Right ventricle myocardium superior (tissue), 1 donor: ENCODE data around the gene PASK. TPM values are rescaled to one million over a fixed set of nuclear protein-coding genes. Genes with fewer than 3 reads are reported as not detected.
A peak's percentile ranks its signal among the peaks of the same experiment; 100 is the strongest.
"Not testable (repeated sequence)": the region's sequence is repeated elsewhere in the genome, so short reads cannot be mapped to it uniquely, and the experiment has no call there.

Experiments used
- ATAC-seq: fragments of 200-7000 bp; cut with Tn5 transposase; one replicate; pipeline ENCODE4 v1.9.1; 2020; ENCODE audit warnings: mild to moderate bottlenecking; ENCODE audit not compliant: poor library complexity
- DNase-seq: peaks from one replicate; pipeline ENCODE4 v3.0.0-alpha.2; 2020
- intact Hi-C: fragments of 100-400 bp; cut with DNase I; formaldehyde crosslinking; loops from one replicate; pipeline ENCODE4 v1.11.2; 2022
- total RNA-seq: library from RNA; stranded (reverse); fragmentation: NEBNext Ultra II Directional; extraction: Animal tissue kit (Norgen Biotek cat#: 25700); gene quantifications from one replicate; pipeline ENCODE4 v1.2.1, GENCODE V29; 2021
- donor health status: DM: no; HTN: yes; CAD: no; lungs with severe emphysema.

The PASK gene
- total RNA-seq, 1 donor from 2014 or later, result 3.2 TPM

- DNase-seq, result no peak
- intact Hi-C loops, result no loop called here
- no peak for ATAC-seq
Observed at GRCh38 chr2:241094172-241094571, 55.1 kb downstream of the PASK start.

GRCh38 chr2:241093133-241093781, 56.0 kb downstream of the PASK start:
- intact Hi-C loops, ATAC-seq: not testable (repeated sequence)

GRCh38 chr2:241092677-241093076, 56.6 kb downstream of the PASK start:
- DNase-seq (no peak), ATAC-seq (no peak)
- intact Hi-C loops, result no loop called here

More at GRCh38 chr2:241093133-241093781, 56.0 kb downstream of the PASK start:
- not testable (repeated sequence) for DNase-seq

GRCh38 chr2:241091734-241092445, 57.4 kb downstream of the PASK start:
- no peak for ATAC-seq
- intact Hi-C loops, result no loop called here
- DNase-seq, result no peak

GRCh38 chr2:241091201-241091600, 58.1 kb downstream of the PASK start:
- intact Hi-C loops, result no loop called here
- ATAC-seq, result no peak

GRCh38 chr2:241088791-241089732, 60.2 kb downstream of the PASK start:
- no peak for DNase-seq
- intact Hi-C loops, result no loop called here
- ATAC-seq, result no peak

More at GRCh38 chr2:241091201-241091600, 58.1 kb downstream of the PASK start:
- no peak for DNase-seq

- intact Hi-C loops, result no loop called here
Observed at GRCh38 chr2:241088376-241088775, 60.9 kb downstream of the PASK start.

GRCh38 chr2:241087420-241088268, 61.6 kb downstream of the PASK start:
- ATAC-seq (no peak), DNase-seq (no peak)
- intact Hi-C loops, result no loop called here

More at GRCh38 chr2:241088376-241088775, 60.9 kb downstream of the PASK start:
- DNase-seq, result no peak
- ATAC-seq, result no peak

GRCh38 chr2:241084856-241085444, 64.3 kb downstream of the PASK start:
- intact Hi-C loops, result no loop called here
- ATAC-seq, result no peak
- no peak for DNase-seq

- intact Hi-C loops, result no loop called here
- DNase-seq, result no peak
Observed at GRCh38 chr2:241083091-241083415, 66.2 kb downstream of the PASK start.

GRCh38 chr2:241082341-241083090, 66.8 kb downstream of the PASK start:
- no peak for DNase-seq
- no peak for ATAC-seq
- intact Hi-C loops, result no loop called here

More at GRCh38 chr2:241083091-241083415, 66.2 kb downstream of the PASK start:
- ATAC-seq, result no peak

GRCh38 chr2:241081643-241082340, 67.5 kb downstream of the PASK start:
- ATAC-seq (peak; percentile 8), DNase-seq (no peak)
- intact Hi-C loops, result no loop called here

- no peak for ATAC-seq
- intact Hi-C loops, result no loop called here
- DNase-seq, result no peak
Observed at GRCh38 chr2:241081190-241081642, 68.1 kb downstream of the PASK start.

- DNase-seq, result no peak
- intact Hi-C loops, result no loop called here
- ATAC-seq, result no peak
Observed at GRCh38 chr2:241080405-241081189, 68.7 kb downstream of the PASK start.

GRCh38 chr2:241074901-241075540, 74.3 kb downstream of the PASK start:
- intact Hi-C loops, result no loop called here
- no peak for ATAC-seq

More at GRCh38 chr2:241074901-241075540, 74.3 kb downstream of the PASK start:
- no peak for DNase-seq
